ENCODE data around the gene FSTL4.

GRCh38 chr5:133397990-133398645, 214.2 kb downstream of the FSTL4 start:
- TF ChIP-seq, protein P1, sequence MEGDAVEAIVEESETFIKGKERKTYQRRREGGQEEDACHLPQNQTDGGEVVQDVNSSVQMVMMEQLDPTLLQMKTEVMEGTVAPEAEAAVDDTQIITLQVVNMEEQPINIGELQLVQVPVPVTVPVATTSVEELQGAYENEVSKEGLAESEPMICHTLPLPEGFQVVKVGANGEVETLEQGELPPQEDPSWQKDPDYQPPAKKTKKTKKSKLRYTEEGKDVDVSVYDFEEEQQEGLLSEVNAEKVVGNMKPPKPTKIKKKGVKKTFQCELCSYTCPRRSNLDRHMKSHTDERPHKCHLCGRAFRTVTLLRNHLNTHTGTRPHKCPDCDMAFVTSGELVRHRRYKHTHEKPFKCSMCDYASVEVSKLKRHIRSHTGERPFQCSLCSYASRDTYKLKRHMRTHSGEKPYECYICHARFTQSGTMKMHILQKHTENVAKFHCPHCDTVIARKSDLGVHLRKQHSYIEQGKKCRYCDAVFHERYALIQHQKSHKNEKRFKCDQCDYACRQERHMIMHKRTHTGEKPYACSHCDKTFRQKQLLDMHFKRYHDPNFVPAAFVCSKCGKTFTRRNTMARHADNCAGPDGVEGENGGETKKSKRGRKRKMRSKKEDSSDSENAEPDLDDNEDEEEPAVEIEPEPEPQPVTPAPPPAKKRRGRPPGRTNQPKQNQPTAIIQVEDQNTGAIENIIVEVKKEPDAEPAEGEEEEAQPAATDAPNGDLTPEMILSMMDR (IDR thresholded peaks at IDR 0.05), result no peak
- no peak for TF ChIP-seq POLR2A (IDR thresholded peaks at IDR 0.05)

Data from body of pancreas (tissue), 4 donors.